ENCODE data around the gene TFF1.
A peak's percentile ranks its signal among the peaks of the same experiment; 100 is the strongest.

Gene TFF1

DNA sequence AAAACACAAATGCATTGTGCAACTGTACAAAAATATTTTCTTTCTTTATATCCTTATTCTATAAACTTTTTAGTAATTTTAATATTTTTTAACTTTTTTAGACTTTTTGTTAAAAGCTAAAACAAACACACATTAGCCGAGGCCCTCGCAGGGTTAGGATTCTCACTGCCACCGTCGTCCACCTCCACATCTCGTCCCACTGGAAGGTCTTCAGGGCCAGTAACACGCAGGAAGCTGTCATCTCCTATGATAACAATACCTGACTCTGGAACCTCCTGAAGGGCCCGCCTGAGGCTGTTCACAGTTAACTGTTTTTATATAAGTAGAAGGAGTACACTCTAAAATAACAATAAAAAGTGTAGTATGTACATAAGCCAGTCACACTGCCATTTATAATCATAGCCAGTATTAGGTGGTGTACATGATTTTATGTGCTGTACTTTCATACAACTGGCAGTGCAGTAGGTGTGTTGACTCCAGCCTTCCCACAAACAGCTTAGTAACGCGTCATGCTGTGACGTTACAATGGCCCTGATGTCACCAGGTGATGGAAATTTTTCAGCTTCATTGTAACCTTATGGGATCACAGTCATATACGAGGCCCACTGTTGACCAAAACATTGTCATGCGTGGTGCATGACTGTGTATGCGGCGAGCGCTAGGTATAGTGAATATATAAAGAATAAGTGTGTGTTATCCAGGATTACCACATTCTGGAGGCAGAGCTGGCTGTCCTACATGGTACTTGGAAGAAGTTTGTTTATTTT lies 24.4 kb downstream of the TFF1 start:
- DNase-seq = no peak

GRCh38 chr21:42340187-42341050 lies 25.9 kb downstream of the TFF1 start:
- DNase-seq = no peak

- no peak for DNase-seq
Measured at GRCh38 chr21:42338729-42339715, 27.3 kb downstream of the TFF1 start.

DNA sequence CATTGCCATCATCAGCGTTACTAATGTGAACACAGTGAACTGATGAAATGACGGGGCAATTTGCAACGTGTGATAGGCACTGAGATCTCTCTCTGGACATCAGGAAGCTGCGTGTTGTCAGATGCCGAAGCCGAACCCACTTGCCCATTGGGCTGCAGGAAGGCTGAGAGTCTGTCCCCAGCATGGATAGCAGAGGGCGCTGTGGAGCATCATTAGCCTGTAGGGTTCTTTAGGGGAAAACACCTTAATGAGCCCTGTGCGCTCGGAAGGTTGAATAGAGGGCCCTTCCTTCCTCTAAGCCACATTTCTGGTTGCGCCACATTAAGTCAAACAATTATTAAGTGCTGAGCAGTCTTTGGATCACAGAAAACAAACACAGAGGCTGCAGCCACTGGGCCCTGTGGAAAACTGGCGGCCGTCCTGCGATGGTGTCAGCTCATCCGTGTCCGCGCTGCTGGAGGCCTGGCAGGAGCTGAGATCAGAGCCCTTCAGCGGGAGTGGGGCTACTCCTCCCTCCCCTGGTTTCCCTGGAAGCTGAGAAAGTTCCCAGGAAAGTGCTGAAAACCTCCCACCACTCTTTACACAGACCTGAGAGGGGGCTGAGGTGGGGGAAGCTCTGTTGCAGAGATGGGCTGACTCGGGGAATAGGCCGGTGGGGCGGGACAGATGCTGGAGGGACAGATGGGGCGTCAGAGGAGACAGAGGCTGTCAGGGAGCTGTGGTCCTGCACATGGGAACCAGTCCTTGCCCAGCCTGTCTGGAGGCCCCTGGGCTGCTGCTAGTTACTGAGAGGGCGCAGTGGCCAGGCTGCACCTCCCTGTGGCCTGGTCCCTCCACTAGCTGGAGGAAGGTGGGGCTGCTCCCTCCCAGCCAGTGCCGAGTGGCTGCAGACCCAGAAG lies 28.3 kb downstream of the TFF1 start:
- DNase-seq = peak; percentile 72

- DNase-seq = no peak
Measured at GRCh38 chr21:42337276-42337675, 29.1 kb downstream of the TFF1 start.

- DNase-seq = no peak
Measured at GRCh38 chr21:42336054-42336453, 30.3 kb downstream of the TFF1 start.

DNA sequence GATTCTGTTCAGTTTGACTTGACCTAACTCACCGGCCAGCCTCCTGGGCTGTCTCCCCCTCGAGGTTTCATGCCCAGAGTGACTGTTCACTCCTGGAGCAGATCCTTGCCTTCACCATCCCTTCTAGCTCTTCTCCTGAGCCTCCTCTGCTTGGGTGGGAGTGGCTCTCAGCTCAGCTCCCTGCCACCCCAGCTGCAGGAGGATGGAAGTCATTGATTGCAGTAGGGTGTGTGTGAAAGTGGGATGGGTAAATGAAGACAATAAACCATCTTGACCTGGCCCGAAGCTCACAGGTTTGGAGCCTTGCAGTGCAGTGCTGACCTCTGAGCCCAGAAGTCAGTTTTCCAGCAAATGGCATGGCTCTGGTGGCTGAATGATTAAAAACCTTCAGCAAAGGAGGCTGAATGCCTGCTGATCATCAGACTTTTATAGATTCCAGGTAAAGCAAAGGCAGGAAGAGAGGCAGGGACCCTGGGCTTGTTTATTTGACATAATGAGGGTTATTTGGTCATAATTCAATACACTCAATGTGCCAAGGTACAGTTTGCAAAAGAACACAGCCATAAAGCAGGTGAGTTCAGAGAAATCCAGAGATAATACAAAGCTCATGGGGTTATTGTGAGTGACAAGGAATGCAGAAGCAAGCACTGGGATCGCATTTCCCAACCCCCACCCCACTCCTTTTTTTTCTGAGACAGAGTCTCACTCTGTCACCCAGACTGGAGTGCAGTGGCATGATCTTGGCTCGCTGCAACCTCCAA lies 33.6 kb downstream of the TFF1 start:
- DNase-seq = no peak

GRCh38 chr21:42331660-42332059 lies 34.7 kb downstream of the TFF1 start:
- no peak for DNase-seq

DNA sequence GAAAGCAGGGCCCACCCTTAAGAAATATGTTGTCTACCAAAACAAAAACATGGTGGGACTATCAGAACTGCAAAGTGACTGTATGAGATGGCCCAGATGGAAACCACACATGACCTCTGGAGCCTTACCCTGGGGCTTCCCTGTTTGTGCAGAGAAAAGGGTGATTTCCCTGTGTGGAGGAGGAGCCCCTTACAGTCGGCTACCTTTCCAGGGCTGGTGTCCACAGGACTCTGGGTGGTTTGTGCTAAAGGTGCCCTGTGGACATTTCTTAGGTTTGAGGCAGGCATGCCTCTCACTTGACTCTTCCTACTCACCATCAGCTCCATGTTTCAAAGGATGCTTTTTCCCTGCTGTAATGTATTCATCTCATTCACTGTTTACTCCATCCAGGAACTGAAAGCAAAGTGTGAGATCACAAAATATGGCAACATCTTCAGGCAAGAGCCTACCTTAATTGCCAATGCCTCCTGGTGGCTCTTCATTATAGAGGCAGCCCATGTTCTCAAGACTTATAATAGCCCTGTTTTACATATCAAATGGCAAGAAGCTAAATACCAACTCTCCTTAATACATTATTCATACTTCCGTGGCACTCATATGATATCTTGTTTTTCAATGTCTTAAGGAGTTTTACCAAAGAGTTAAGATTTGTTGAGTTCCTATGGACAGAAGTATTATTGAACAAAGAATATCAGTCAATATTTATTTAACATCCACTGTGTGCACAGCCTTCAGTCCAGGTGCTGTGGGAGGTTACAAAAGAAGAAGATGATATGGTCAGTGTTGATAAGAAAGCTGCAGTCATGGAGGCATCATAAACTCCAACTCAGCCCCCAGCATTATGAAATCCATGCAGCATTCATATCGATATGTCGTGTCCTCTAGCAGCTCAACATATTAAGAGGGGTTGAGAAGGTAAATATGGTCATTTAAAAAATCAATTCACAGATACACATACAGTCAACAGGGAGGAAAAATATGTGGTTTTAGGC lies 35.7 kb downstream of the TFF1 start:
- no peak for DNase-seq

GRCh38 chr21:42324896-42325295 lies 41.4 kb downstream of the TFF1 start:
- DNase-seq = no peak

DNA sequence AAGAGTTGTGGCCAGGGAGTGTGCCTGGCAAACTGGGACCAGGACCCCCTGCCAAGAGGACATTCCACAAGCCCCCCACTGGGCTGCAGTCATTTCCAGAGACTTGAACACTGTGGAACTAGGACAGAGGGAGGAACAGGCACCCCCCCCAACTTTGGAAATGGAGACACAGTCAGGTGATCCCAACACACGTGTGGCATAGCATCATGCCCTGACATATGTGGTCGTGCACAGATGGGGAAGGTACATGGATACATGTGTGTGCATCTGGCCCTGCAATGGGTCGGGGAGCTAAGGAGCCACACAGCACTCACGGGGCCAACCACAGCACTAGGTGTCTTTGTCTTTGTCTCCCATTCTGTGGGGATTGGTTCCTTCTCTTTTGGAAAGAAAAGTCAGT lies 44.5 kb downstream of the TFF1 start:
- no peak for DNase-seq

GRCh38 chr21:42321231-42321630 lies 45.1 kb downstream of the TFF1 start:
- no peak for DNase-seq

- no peak for DNase-seq
Measured at GRCh38 chr21:42320791-42321190, 45.5 kb downstream of the TFF1 start.

- no peak for DNase-seq
Measured at GRCh38 chr21:42319851-42320572, 46.3 kb downstream of the TFF1 start.

DNA sequence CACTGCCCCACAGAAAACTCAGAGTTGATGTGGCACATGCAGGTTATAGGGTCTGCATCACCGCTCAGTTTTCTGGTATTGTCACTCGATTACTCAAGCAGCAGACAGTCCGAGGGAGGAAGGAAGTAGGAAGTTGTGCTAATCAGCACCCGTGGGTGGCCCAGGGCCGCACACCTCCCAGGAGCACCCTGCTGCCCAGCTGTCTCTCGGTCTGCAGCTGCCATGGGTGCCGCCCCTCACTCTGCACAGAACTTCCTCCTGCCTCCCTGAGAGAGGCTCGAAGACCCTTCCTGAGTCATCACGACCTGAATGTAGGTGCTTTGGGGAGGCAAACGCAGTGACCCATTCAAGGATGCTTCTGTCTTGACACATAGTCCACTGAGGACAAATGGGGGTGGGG lies 47.0 kb downstream of the TFF1 start:
- no peak for DNase-seq

- no peak for DNase-seq
Measured at GRCh38 chr21:42317826-42318746, 48.2 kb downstream of the TFF1 start.

GRCh38 chr21:42317341-42317741 lies 49.0 kb downstream of the TFF1 start:
- DNase-seq = no peak

DNA sequence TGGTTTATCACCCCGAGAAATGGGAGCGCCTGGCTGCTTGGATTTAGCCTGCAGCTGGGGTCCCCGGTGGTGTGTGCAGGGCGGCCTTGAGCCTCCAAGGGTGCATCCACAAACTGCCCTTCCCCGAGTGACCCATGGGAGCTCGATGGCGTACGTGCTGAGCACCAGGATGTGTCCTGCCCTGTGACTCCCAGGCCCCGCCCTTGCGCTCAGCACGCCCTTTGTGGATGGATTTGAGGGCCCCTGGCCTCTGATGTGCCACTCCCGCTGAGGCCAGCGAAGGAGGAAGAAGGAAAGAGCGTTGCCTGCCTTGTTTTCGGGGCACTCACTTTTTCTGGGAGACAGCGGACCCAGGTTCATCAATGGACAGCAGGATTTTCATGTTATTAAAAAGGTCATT lies 49.4 kb downstream of the TFF1 start:
- DNase-seq = no peak
